ENCODE results near the gene PNPLA6. TPM values are rescaled to one million over a fixed set of nuclear protein-coding genes. Genes with fewer than 3 reads are reported as not detected.
"Not testable (repeated sequence)": the region's sequence is repeated elsewhere in the genome, so short reads cannot be mapped to it uniquely, and the experiment has no call there.

PNPLA6 gene
- total RNA-seq, 1 donor: 106 TPM

DNA sequence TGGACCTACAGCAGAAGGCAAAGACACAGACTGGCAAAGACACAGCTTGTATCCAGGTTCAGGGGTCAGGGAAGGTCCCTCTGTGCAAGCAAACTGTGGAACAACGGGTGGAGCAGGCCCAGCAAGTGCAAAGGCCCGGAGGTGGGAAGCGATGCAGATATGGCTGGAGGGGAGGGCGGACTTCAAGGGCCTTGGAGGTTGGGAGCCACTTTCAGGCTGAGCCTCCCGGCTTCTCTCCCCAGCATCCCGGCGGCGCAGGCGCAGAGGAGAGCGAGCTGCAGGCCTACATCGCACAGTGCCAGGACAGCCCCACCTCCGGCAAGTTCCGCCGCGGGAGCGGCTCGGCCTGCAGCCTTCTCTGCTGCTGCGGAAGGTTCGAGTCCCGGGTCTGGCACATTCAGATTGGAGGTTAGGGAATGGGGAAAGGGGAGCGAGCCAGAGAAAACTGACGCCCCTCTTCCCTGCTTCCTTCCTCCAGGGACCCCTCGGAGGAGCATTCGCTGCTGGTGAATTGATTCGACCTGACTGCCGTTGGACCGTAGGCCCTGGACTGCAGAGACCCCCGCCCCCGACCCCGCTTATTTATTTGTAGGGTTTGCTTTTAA lies 2.1 kb upstream of the PNPLA6 start:
- TF ChIP-seq, protein P1, sequence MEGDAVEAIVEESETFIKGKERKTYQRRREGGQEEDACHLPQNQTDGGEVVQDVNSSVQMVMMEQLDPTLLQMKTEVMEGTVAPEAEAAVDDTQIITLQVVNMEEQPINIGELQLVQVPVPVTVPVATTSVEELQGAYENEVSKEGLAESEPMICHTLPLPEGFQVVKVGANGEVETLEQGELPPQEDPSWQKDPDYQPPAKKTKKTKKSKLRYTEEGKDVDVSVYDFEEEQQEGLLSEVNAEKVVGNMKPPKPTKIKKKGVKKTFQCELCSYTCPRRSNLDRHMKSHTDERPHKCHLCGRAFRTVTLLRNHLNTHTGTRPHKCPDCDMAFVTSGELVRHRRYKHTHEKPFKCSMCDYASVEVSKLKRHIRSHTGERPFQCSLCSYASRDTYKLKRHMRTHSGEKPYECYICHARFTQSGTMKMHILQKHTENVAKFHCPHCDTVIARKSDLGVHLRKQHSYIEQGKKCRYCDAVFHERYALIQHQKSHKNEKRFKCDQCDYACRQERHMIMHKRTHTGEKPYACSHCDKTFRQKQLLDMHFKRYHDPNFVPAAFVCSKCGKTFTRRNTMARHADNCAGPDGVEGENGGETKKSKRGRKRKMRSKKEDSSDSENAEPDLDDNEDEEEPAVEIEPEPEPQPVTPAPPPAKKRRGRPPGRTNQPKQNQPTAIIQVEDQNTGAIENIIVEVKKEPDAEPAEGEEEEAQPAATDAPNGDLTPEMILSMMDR (IDR thresholded peaks at IDR 0.05; ENCODE audit: insufficient read depth, low read depth, low read length): no peak
- peak overlapping the region; percentile 97 for H3K4me3 ChIP-seq (ENCODE audit: low read depth, low read length)
- peak; percentile 55 for DNase-seq (ENCODE audit: low read depth)

DNA sequence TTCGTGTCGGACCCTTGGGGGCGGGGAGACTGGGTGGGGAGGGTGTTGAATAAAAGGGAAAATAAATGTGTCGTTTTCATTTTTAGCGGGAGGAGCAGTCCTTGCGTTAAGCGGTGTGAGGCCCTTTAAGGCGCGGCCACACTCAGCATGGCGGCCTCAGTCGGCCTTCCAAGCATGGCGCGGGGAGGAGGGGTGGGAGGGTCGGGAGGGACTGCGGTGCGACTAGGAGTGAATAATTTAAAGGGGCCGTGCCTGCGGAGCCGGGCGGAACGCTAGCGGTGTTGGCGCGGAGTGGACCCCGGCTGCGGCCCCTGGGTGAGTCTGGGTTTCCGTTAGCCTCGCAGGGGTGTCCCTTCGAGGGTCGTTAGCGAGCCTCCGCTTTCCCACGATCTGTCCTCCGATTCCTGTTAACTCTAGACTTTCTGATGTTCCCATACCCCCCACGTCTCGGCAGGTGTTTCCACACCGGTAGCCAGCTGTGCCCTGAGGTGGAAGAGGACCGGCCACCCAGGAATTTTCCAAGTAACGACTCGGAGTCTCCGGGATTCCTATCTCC lies 1.5 kb upstream of the PNPLA6 start:
- TF ChIP-seq, protein P1 (IDR thresholded peaks at IDR 0.05; ENCODE audit: insufficient read depth, low read depth, low read length): no peak
- DNase-seq (ENCODE audit: low read depth): peak; percentile 89

DNA sequence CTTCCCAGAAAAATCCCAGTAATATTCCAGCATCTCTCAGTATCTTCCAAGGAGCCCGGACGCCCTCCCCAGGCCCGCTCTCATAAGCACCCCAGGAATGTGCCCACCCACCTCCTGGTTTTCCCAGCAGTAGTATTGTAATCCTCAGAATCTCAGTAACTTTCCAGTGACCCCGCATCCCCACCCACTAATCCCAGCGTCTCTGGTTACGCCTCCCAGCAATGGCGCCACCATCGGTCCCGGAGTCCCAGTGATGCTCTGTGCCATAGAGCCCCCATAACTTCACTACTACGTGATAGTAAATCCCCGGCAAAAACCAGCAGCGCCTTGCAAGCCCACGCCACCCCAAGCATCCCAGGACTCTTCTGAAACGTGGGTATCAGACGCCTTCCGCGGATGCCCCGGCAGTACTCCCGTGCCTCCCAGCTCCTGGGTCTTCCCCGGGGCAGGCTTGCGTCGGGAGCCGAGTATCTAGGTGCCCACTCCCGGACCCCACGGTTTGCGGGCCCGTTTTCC lies 928 bp upstream of the PNPLA6 start:
- peak overlapping the region; percentile 97 for H3K4me3 ChIP-seq (ENCODE audit: low read depth, low read length)
- TF ChIP-seq, protein P1 (IDR thresholded peaks at IDR 0.05; ENCODE audit: insufficient read depth, low read depth, low read length): peak; percentile 40
- DNase-seq (ENCODE audit: low read depth): peak; percentile 97

More for the DNA sequence above, 1.5 kb upstream of the PNPLA6 start:
- peak overlapping the region; percentile 97 for H3K4me3 ChIP-seq (ENCODE audit: low read depth, low read length)

DNA sequence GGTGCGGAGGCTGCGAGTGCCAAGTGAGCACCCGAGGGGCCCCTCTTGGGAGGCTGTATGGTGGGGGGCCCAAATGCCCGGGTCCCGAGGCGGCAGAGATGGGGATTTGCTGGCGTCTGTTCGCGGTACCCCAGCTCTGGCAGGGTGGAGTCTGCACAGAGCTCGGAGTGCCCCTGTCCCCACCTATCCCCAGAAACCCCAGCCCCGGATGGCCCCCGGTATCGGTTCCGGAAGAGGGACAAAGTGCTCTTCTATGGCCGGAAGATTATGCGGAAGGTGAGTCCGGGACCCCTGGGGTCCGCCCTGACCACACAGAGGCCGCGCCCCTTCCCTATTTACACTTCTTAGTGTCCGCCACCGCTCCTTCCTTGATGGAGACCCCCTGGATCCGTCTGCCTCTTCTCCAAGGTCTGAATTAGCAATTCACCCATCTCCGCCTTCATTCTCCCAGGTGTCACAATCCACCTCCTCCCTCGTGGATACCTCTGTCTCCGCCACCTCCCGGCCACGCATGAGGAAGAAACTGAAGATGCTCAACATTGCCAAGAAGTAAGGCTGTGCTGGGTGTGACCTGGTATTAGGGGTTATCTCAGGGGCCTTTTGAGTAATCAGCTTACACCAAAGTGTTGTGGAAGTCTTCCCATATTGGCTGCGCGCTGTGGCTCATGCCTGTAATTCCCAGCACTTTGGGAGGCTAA lies 630 bp downstream of the PNPLA6 start:
- TF ChIP-seq, protein P1 (IDR thresholded peaks at IDR 0.05; ENCODE audit: insufficient read depth, low read depth, low read length): no peak
- H3K4me3 ChIP-seq (ENCODE audit: low read depth, low read length): peak overlapping the region; percentile 97
- DNase-seq (ENCODE audit: low read depth): no peak

DNA sequence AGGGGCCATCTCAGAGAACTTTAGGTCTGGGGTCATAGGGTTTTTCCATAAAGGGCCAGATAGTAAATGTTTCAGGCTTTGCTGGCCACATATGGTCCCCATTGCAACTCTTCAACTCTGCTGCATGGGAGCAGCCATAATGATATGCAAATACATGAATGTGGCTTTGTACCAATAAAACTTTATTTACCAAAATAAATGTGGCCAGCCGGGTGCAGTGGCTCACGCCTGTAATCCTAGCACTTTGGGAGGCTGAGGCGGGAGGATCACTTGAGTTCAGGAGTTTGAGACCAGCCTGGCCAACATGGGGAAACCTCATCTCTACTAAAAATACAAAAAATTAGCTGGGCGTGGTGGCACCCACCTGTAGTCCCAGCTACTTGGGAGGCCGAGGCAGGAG lies 3.5 kb downstream of the PNPLA6 start:
- H3K4me3 ChIP-seq (ENCODE audit: low read depth, low read length); DNase-seq (ENCODE audit: low read depth): not testable (repeated sequence)

DNA sequence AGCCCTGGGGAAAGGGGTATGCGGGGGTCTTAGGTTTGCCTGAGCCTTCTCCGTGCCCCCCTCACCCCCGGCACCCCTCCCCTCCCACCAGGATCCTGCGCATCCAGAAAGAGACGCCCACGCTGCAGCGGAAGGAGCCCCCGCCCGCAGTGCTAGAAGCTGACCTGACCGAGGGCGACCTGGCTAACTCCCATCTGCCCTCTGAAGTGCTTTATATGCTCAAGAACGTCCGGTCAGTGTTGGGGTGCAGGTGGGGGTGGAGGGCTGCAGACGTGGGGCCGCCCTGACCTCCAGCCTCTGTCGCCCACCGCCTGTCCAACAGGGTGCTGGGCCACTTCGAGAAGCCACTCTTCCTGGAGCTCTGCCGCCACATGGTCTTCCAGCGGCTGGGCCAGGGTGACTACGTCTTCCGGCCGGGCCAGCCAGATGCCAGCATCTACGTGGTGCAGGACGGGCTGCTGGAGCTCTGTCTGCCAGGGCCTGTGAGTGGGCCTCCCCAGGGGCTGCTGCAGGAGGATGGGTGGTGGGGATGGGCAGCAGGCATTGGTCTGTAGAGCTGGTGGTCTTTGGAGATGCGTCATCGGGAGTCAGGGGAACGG lies 4.4 kb downstream of the PNPLA6 start:
- H3K4me3 ChIP-seq (ENCODE audit: low read depth, low read length): no peak overlapping the region
- TF ChIP-seq, protein P1 (IDR thresholded peaks at IDR 0.05; ENCODE audit: insufficient read depth, low read depth, low read length): no peak
- no peak for DNase-seq (ENCODE audit: low read depth)

Measured in fibroblast of villous mesenchyme (primary cell).